Measurements from ENCODE around the gene ROBO1. TPM values are rescaled to one million over a fixed set of nuclear protein-coding genes. Genes with fewer than 3 reads are reported as not detected.

ROBO1 gene
- total RNA-seq, 1 donor from 2014 or later: 169 TPM

DNA sequence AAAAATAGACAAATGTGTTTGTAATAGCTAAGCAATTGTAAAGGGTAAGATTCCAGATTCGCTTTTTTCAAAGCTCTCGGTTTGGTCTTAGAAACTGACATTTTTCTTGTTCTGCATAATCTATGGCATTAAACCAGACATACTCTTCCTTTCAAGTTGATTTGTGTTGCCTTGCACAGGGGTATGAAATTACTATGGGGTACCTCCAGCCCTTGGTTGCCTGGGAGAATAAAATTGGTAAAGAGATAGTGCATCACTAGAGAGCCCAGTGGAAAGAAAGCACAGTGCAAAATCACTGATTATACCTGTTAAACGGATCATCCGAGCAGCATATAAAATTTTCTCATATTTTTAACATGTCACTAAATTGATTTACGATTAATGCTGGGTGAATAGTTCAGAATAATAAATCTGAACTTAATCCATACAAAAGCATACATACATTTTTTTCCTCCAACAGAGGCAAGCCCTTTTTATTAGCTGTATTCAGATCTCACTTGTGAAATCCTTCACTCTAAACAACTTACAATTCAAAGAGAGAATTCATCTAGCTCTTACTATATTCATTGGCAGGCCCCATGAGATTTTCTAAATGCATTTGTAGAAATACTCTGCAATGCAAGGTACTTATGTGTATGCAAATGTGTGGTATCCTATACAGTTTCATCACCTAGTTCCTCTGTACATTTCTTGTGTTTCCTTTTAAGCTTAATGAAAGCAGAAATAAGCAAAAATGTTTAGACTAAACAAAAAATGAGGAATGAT lies 224.4 kb downstream of the ROBO1 start:
- H3K79me2 ChIP-seq (ENCODE audit: low read depth): no peaks in the 10 kb centered on the region
- H3K4me2 ChIP-seq: no peak overlapping the region
- no peak for DNase-seq (ENCODE audit: low spot score)
- H3K27ac ChIP-seq: no peak overlapping the region
- H3K9ac ChIP-seq: no peak overlapping the region
- no peaks in the 10 kb centered on the region for H3K4me1 Mint-ChIP-seq
- no peaks in the 10 kb centered on the region for H3K4me1 ChIP-seq
- H3K27me3 Mint-ChIP-seq (ENCODE audit: insufficient read depth, low read depth): no peaks in the 10 kb centered on the region
- no peaks in the 10 kb centered on the region for H3K36me3 ChIP-seq
- no peak overlapping the region for H2AFZ ChIP-seq (replicated peaks)
- no peak overlapping the region for H3K27ac Mint-ChIP-seq
- TF ChIP-seq EZH2phosphoT487 (IDR thresholded peaks at IDR 0.05): no peak
- no peak for TF ChIP-seq EZH2 (IDR thresholded peaks at IDR 0.05)
- H3K4me3 ChIP-seq: no peak overlapping the region
- no peaks in the 10 kb centered on the region for H3K36me3 Mint-ChIP-seq
- no peaks in the 10 kb centered on the region for H4K20me1 ChIP-seq (ENCODE audit: low read depth)
- H3K4me3 Mint-ChIP-seq: no peak overlapping the region
- H3K27me3 ChIP-seq: no peaks in the 10 kb centered on the region
- no peaks in the 10 kb centered on the region for H3K9me3 Mint-ChIP-seq
- H3F3A ChIP-seq (ENCODE audit: low read depth): no peaks in the 10 kb centered on the region
- H3K9me3 ChIP-seq (ENCODE audit: low read depth): no peaks in the 10 kb centered on the region

DNA sequence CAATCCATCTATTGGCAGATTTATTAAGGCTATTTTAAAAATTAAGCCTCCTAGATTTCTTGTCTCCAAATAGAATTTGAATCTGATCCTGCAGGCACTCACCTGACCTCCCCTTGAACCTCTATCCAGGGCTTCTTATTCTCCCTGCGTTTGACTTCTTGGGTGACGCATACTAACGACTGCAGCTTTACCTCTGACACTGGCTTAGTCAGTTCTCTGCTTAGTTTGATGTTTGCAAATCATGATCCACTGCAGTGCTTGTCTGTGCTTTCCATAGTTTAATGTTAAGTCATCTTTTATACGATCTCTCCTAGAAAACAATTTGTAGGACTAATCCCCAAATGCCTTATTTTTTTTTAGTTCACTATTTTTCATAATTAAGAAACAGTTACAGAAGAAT lies 233.1 kb downstream of the ROBO1 start:
- no peaks in the 10 kb centered on the region for H3K4me1 ChIP-seq
- H3K79me2 ChIP-seq (ENCODE audit: low read depth): no peaks in the 10 kb centered on the region
- no peaks in the 10 kb centered on the region for H3K27me3 ChIP-seq
- H3F3A ChIP-seq (ENCODE audit: low read depth): no peaks in the 10 kb centered on the region
- no peak overlapping the region for H3K4me3 Mint-ChIP-seq
- H3K4me2 ChIP-seq: no peak overlapping the region
- no peaks in the 10 kb centered on the region for H3K9me3 ChIP-seq (ENCODE audit: low read depth)
- no peaks in the 10 kb centered on the region for H3K36me3 ChIP-seq
- DNase-seq (ENCODE audit: low spot score): no peak
- H3K36me3 Mint-ChIP-seq: no peaks in the 10 kb centered on the region
- H3K4me1 Mint-ChIP-seq: no peaks in the 10 kb centered on the region
- no peaks in the 10 kb centered on the region for H4K20me1 ChIP-seq (ENCODE audit: low read depth)
- no peak overlapping the region for H2AFZ ChIP-seq (replicated peaks)
- no peak overlapping the region for H3K9ac ChIP-seq
- no peak overlapping the region for H3K27ac Mint-ChIP-seq
- no peaks in the 10 kb centered on the region for H3K27me3 Mint-ChIP-seq (ENCODE audit: insufficient read depth, low read depth)
- no peak overlapping the region for H3K4me3 ChIP-seq
- no peak overlapping the region for H3K27ac ChIP-seq
- TF ChIP-seq, protein P1, sequence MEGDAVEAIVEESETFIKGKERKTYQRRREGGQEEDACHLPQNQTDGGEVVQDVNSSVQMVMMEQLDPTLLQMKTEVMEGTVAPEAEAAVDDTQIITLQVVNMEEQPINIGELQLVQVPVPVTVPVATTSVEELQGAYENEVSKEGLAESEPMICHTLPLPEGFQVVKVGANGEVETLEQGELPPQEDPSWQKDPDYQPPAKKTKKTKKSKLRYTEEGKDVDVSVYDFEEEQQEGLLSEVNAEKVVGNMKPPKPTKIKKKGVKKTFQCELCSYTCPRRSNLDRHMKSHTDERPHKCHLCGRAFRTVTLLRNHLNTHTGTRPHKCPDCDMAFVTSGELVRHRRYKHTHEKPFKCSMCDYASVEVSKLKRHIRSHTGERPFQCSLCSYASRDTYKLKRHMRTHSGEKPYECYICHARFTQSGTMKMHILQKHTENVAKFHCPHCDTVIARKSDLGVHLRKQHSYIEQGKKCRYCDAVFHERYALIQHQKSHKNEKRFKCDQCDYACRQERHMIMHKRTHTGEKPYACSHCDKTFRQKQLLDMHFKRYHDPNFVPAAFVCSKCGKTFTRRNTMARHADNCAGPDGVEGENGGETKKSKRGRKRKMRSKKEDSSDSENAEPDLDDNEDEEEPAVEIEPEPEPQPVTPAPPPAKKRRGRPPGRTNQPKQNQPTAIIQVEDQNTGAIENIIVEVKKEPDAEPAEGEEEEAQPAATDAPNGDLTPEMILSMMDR (IDR thresholded peaks at IDR 0.05): no peak
- TF ChIP-seq EZH2phosphoT487 (IDR thresholded peaks at IDR 0.05): no peak
- no peak for TF ChIP-seq EZH2 (IDR thresholded peaks at IDR 0.05)
- no peaks in the 10 kb centered on the region for H3K9me3 Mint-ChIP-seq

DNA sequence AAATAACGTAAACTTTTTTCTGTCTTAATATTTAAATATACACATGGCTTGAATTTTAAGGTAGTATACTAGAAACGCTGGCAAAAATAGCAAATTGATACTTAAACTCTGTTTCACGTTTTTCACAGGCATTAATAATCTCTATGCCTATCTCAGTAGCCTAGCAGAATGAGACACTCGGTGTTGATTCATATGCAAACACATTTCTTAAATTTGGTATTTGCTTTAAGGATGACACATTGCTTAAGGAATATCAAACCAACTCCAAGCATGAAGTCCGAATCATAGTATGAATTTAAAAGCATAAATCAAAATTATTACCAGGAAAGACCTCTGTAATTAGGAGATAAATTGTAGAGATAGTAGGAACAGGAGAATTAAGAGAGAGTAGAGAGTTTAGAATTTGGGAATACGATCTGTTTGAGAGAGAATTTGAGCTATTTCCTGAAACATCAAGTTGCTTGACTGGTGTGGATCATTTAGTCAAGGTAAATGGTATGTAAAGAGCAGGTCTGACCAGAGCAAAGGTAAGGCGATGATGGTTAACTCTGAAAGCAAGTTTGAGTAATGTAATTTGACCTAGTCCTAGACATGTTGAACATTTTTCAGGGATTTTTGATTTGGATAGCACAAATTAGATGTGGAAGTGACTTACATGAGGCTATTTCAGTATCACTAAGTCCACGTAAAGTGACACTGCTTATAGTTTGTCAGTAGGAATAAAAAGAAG lies 236.1 kb downstream of the ROBO1 start:
- H3K27me3 ChIP-seq: no peaks in the 10 kb centered on the region
- H3K4me3 ChIP-seq: no peak overlapping the region
- H3K4me1 ChIP-seq: no peaks in the 10 kb centered on the region
- H4K20me1 ChIP-seq (ENCODE audit: low read depth): no peaks in the 10 kb centered on the region
- no peaks in the 10 kb centered on the region for H3K36me3 Mint-ChIP-seq
- H3K79me2 ChIP-seq (ENCODE audit: low read depth): no peaks in the 10 kb centered on the region
- no peak overlapping the region for H3K4me2 ChIP-seq
- H3K4me1 Mint-ChIP-seq: no peaks in the 10 kb centered on the region
- H3K9me3 Mint-ChIP-seq: no peaks in the 10 kb centered on the region
- H3K9ac ChIP-seq: no peak overlapping the region
- no peak for DNase-seq (ENCODE audit: low spot score)
- TF ChIP-seq, protein P1 (IDR thresholded peaks at IDR 0.05): no peak
- no peak overlapping the region for H2AFZ ChIP-seq (replicated peaks)
- no peaks in the 10 kb centered on the region for H3K9me3 ChIP-seq (ENCODE audit: low read depth)
- no peak overlapping the region for H3K27ac ChIP-seq
- no peak overlapping the region for H3K27ac Mint-ChIP-seq
- H3F3A ChIP-seq (ENCODE audit: low read depth): no peaks in the 10 kb centered on the region
- H3K4me3 Mint-ChIP-seq: no peak overlapping the region
- H3K27me3 Mint-ChIP-seq (ENCODE audit: insufficient read depth, low read depth): no peaks in the 10 kb centered on the region
- H3K36me3 ChIP-seq: no peaks in the 10 kb centered on the region
